ENCODE data around the gene PLA2G15. TPM values are rescaled to one million over a fixed set of nuclear protein-coding genes. Genes with fewer than 3 reads are reported as not detected.

Gene PLA2G15
- total and polyA plus RNA-seq, 2 of the 13 experiments (the other 11 are each of a cell fraction or from before 2014, with no cell fraction given): 14.4 to 23.7 TPM

GRCh38 chr16:68257906-68258800 is 13.0 kb downstream of the PLA2G15 start (continued):
- TF ChIP-seq, protein P1, sequence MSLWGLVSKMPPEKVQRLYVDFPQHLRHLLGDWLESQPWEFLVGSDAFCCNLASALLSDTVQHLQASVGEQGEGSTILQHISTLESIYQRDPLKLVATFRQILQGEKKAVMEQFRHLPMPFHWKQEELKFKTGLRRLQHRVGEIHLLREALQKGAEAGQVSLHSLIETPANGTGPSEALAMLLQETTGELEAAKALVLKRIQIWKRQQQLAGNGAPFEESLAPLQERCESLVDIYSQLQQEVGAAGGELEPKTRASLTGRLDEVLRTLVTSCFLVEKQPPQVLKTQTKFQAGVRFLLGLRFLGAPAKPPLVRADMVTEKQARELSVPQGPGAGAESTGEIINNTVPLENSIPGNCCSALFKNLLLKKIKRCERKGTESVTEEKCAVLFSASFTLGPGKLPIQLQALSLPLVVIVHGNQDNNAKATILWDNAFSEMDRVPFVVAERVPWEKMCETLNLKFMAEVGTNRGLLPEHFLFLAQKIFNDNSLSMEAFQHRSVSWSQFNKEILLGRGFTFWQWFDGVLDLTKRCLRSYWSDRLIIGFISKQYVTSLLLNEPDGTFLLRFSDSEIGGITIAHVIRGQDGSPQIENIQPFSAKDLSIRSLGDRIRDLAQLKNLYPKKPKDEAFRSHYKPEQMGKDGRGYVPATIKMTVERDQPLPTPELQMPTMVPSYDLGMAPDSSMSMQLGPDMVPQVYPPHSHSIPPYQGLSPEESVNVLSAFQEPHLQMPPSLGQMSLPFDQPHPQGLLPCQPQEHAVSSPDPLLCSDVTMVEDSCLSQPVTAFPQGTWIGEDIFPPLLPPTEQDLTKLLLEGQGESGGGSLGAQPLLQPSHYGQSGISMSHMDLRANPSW (CRISPR knock-in tag; IDR thresholded peaks at IDR 0.05; ENCODE audit: borderline replicate concordance): peak; percentile 83; the same call in 1 of the 2 replicates
- peak; percentile 100 for TF ChIP-seq ZNF687 (CRISPR knock-in tag; IDR thresholded peaks at IDR 0.05)
- 0 out of 2 replicates have a peak, but pooled peaks have one; percentile 48 for TF ChIP-seq ZBTB3 (CRISPR knock-in tag; IDR thresholded peaks at IDR 0.05; ENCODE audit: borderline replicate concordance, low read depth)
- TF ChIP-seq GATAD1 (CRISPR knock-in tag; IDR thresholded peaks at IDR 0.05): peak; percentile 72
- TF ChIP-seq, protein P2, sequence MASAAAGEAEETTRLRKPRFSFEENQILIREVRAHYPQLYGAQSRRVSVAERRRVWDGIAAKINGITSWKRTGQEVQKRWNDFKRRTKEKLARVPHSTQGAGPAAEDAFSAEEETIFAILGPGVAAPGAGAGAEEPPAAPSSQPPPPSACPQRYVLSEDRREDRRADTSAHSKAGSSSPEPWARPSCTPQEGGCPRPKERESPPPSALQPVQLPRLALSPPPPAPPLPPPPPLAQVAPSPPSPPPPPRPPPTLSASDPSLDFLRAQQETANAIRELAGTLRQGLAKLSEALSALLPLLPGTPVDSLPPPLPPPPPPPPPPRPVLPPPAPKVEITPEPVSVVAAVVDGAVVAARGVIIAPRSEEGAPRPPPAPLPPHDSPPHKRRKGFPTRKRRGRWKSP (CRISPR knock-in tag; IDR thresholded peaks at IDR 0.05): peak; percentile 64; the same call in 1 of the 2 replicates
- 0 out of 2 replicates have a peak, but pooled peaks have one; percentile 13 for TF ChIP-seq ARID3A (IDR thresholded peaks at IDR 0.05; ENCODE audit: low read depth, low read length)
- TF ChIP-seq ZSCAN29 (CRISPR knock-in tag; conservative IDR thresholded peaks at IDR 0.05): peak; percentile 93
- peak; percentile 88 for TF ChIP-seq ELF1 (CRISPR knock-in tag; IDR thresholded peaks at IDR 0.05)
- TF ChIP-seq ZNF766 (CRISPR knock-in tag; IDR thresholded peaks at IDR 0.05; ENCODE audit: borderline replicate concordance): peak; percentile 63; the same call in 1 of the 2 replicates
- TF ChIP-seq, protein P3, sequence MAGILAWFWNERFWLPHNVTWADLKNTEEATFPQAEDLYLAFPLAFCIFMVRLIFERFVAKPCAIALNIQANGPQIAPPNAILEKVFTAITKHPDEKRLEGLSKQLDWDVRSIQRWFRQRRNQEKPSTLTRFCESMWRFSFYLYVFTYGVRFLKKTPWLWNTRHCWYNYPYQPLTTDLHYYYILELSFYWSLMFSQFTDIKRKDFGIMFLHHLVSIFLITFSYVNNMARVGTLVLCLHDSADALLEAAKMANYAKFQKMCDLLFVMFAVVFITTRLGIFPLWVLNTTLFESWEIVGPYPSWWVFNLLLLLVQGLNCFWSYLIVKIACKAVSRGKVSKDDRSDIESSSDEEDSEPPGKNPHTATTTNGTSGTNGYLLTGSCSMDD (CRISPR knock-in tag; IDR thresholded peaks at IDR 0.05): 0 out of 2 replicates have a peak, but pooled peaks have one; percentile 42
- TF ChIP-seq KLF11 (CRISPR knock-in tag; IDR thresholded peaks at IDR 0.05): peak; percentile 71; the same call in 1 of the 2 replicates
- TF ChIP-seq ZFP37 (CRISPR knock-in tag; IDR thresholded peaks at IDR 0.05; ENCODE audit: borderline replicate concordance): 0 out of 2 replicates have a peak, but pooled peaks have one; percentile 78
- TF ChIP-seq ZBTB7A (CRISPR knock-in tag; IDR thresholded peaks at IDR 0.05): 0 out of 2 replicates have a peak, but pooled peaks have one; percentile 56
- TF ChIP-seq RORA (CRISPR knock-in tag; IDR thresholded peaks at IDR 0.05): no peak
- no peak; the same call in 1 of the 2 replicates for TF ChIP-seq STAG1 (CRISPR knock-in tag; IDR thresholded peaks at IDR 0.05)
- peak; percentile 85 for TF ChIP-seq RNF2 (conservative IDR thresholded peaks at IDR 0.05; ENCODE audit: low read depth)
- peak; percentile 96 for TF ChIP-seq ZNF792 (CRISPR knock-in tag; IDR thresholded peaks at IDR 0.05)

Data from HepG2 (cell line).